ENCODE measurements around the gene SF3B3.

DNA sequence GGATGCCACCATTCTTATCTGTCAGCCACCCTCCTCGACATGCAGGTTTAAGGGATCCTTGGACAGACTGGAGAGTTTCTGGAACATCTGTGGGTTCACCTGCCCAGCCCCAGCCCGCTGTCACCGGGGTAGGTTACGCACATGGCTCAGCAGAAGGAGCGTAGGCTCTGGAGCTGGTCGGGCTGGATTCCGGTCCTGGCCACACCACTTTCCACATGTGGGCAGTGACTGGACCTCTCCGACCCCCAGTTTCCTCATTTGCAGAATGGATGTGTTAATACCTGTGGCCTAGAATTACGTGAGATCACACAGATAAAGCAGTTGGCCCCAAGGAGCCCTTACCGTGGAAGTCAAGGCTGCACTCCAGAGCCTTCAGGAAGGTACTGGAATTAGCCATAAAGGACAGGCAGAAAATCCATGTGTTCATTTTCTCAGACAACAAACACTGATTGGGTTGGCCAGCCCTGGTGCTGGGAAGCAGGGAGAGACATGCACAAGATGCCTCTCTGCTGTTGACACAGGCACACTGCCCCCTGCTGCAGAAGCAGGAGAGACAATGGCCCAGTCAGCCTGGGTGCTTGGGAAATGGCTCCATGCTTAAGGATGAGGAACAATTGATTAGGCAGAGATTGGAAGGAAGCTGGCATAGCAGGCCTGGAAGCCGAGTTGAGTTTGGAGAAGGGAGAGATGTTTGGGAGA is 58.8 kb downstream of the SF3B3 start:
- TF ChIP-seq, protein P1, sequence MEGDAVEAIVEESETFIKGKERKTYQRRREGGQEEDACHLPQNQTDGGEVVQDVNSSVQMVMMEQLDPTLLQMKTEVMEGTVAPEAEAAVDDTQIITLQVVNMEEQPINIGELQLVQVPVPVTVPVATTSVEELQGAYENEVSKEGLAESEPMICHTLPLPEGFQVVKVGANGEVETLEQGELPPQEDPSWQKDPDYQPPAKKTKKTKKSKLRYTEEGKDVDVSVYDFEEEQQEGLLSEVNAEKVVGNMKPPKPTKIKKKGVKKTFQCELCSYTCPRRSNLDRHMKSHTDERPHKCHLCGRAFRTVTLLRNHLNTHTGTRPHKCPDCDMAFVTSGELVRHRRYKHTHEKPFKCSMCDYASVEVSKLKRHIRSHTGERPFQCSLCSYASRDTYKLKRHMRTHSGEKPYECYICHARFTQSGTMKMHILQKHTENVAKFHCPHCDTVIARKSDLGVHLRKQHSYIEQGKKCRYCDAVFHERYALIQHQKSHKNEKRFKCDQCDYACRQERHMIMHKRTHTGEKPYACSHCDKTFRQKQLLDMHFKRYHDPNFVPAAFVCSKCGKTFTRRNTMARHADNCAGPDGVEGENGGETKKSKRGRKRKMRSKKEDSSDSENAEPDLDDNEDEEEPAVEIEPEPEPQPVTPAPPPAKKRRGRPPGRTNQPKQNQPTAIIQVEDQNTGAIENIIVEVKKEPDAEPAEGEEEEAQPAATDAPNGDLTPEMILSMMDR (IDR thresholded peaks at IDR 0.05): no peak
- TF ChIP-seq POLR2A (IDR thresholded peaks at IDR 0.05) (no peak), POLR2AphosphoS5 (IDR thresholded peaks at IDR 0.05) (no peak)
